AG08395 (cell line): ENCODE results near the gene CDPF1.
"Not testable (repeated sequence)": the region's sequence is repeated elsewhere in the genome, so short reads cannot be mapped to it uniquely, and the experiment has no call there.

Source experiments
- DNase-seq: peaks from one replicate; pipeline ENCODE4 v3.0.0; 2012; ENCODE audit warnings: mixed read lengths, low spot score

Gene CDPF1

GRCh38 chr22:46224898-46225290 lies 25.2 kb downstream of the CDPF1 start:
- DNase-seq = no peak

DNA sequence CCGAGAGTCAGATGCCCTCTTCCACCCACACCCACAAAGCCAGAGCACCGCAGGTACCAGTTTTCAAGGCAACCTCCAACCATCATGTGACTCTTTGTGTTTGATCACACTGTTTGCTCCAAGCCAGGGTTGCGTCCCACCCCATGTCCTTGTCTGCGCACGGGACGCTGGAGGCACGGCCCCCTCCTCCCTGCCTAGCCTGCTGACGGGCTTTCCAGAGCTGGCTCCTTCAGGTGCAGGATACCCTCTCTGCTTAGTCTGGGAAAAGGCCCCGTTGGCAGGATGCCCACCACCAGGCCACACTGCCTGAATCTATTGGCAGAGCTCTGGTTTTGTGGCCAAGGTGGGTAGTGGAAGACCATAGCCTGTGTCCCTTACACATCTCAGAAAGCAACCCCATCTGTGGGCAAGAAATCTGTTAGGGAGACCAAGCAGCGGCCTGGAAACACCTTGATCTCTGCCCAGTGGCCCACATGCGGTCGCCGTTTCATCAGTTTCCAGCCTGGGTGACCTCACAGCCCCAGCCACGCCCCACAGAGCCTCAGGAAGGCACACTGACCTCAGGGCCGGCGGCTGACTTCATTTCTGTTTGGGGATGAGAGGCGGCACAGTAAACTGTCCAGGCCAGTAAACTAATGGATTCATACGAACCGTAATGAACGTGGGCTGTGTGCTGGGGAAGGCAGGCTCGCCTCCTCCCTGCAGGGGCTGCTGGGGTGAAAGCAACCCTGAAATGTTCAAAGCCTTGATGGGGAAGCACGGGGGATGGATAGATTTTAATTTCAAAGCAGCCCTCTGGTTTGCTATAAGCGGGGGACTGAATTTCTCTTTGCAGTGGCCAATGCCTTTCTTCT lies 25.8 kb downstream of the CDPF1 start:
- DNase-seq = no peak

- no peak for DNase-seq
Observed at GRCh38 chr22:46220921-46221320, 29.2 kb downstream of the CDPF1 start.

DNA sequence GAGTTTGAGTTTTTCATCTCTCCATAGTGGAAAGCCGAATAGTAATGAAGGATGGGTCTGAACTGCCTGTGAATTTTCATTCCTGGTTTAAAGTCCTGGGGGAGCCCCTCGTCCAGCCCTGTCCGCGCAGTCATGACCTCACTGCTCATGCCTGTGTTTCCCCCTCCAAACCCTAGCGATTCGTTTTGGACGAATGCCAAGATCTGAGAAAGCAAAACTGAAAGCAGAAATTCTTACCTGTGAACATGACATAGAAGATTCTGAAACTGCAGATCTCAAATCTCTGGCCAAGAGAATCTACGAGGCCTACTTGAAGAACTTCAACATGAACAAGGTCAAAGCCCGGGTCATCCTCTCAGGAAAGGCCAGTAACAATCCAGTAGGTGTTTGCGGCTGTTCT lies 30.5 kb downstream of the CDPF1 start:
- DNase-seq = no peak

- DNase-seq = no peak
Observed at GRCh38 chr22:46214616-46215015, 35.5 kb downstream of the CDPF1 start.

DNA sequence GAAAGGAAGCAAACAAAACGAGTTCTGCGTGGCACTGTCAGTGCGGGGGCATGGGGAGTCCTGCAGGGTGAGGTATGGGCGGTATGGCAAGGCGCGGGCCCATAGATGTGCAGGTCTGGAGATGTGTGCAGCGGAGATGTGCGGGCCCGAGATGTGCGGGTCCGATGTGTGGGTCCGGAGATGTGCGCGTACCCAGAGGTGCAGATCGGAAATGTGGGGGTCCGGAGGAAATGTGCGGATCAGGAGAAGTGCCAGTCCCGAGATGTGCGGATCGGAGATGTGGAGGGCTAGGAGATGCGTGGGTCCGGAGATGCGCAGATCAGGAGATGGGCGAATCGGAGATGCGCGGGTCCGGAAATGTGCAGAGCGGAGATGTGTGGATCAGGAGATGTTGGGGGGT lies 35.9 kb downstream of the CDPF1 start:
- no peak for DNase-seq

GRCh38 chr22:46213052-46213451 lies 37.0 kb downstream of the CDPF1 start:
- DNase-seq = no peak

DNA sequence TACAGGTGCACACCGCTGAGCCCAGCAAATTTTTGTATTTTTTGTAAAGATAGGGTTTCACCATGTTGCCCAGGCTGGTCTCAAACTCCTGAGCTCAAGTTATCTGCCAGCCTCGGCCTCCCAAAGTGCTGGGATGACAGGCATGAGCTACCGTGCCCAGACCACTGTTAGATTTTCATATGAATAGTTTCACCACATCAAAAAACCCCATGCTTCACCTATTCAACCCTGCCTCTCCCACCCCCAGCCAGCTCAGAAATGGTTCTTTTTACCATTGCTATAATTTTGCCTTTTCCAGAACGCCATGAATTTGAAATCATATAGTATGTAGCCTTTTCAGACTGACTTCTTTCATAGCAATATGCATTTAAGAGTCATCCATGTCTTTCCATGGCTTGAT lies 37.9 kb downstream of the CDPF1 start:
- no peak for DNase-seq

DNA sequence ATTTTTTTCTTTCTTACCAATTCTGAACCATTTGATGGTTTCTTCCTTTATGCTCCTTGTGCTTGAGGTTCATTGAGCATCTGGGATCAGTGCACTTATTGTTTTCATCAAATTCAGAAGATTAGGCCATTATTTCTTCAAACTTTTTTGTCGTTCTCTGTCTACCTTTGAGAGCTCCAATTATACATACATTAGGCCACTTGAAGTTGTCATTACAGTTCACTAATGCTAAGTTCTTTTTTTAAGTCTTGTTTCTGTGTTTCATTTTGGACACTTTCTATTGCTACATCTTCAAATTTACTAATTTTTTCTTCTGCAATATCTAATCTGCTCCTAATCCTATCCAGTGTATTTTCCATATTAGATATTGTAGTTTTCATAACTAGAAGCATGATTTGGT lies 40.8 kb downstream of the CDPF1 start:
- no peak for DNase-seq

- no peak for DNase-seq
Observed at GRCh38 chr22:46203601-46203980, 46.5 kb downstream of the CDPF1 start.

GRCh38 chr22:46202897-46203600 lies 47.0 kb downstream of the CDPF1 start:
- DNase-seq = no peak

DNA sequence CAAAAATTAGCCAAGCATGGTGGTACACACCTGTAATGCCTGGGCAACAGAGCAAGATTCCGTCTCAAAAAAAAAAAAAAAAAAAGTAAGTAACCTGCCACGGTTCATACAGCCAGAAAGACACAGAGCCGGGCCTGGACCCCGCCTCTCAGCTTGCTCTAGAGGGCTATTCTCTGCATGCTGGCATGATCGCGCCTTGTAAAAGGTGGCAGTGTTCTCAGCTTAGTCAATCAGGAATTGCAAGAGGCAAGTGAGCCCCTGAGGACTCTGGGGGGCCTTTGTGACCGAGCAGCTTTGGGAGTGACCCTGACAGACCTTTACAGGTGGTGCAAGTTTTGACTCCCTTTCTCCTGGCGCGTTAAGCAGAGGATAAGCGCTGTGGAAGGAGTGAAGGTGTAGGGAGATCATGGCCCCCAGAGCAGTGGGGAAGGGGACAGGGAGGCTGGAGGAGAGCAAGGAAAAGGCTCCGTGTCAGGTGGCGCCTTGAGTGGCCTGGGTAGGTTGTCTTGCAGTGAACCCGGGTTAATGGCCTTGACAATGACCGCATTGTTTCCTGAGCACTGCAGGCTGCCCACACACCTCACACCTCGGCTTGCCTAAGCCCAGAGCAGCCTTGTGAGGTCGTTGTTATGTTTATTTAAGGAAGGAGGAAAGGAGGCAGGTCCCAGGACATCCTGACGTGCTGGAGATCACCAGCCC lies 48.9 kb downstream of the CDPF1 start:
- no peak for DNase-seq

- DNase-seq = not testable (repeated sequence)
Observed at GRCh38 chr22:46198806-46199205, 51.3 kb downstream of the CDPF1 start.

- no peak for DNase-seq
Observed at GRCh38 chr22:46198274-46198673, 51.8 kb downstream of the CDPF1 start.

DNA sequence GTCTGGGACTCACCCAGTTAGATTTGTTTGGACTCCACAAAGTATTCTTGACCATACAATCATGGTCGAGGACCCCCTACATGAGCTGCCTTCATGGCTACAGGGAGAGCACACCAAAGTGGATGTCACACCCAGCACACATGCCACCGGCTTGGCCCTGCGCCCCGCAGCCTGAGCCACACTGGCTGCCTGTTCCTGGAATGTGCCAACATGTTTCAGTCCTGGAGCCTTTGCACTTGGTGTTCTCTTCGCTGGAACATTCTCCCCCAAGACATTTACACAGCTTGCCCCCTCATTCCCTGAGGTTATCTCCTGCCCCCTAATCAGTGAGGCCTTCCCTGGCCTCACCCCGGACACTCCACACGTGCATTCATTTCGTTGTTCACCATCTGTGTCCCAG lies 53.8 kb downstream of the CDPF1 start:
- no peak for DNase-seq

- no peak for DNase-seq
Observed at GRCh38 chr22:46195487-46196165, 54.5 kb downstream of the CDPF1 start.
